Choroid plexus epithelial cell (primary cell): ENCODE results near the gene AGPS.
"Not testable (repeated sequence)": the region's sequence is repeated elsewhere in the genome, so short reads cannot be mapped to it uniquely, and the experiment has no call there.

ENCODE experiments used
- DNase-seq: peaks from one replicate; pipeline ENCODE4 v3.0.0-alpha.2; 2010; ENCODE audit warnings: low read depth
- H3K4me3 ChIP-seq: 2 replicates; pipeline ENCODE4 v1.5.1; 2011; ENCODE audit warnings: low read depth, mild to moderate bottlenecking, control low read depth, low read length, moderate library complexity
- TF ChIP-seq, protein P1 (sequence below): conservative IDR thresholded peaks from 2 replicates; pipeline ENCODE4 v1.5.1; 2011; ENCODE audit warnings: low read depth, mild to moderate bottlenecking, control low read depth, inconsistent platforms, low read length, moderate library complexity

Gene AGPS

DNA sequence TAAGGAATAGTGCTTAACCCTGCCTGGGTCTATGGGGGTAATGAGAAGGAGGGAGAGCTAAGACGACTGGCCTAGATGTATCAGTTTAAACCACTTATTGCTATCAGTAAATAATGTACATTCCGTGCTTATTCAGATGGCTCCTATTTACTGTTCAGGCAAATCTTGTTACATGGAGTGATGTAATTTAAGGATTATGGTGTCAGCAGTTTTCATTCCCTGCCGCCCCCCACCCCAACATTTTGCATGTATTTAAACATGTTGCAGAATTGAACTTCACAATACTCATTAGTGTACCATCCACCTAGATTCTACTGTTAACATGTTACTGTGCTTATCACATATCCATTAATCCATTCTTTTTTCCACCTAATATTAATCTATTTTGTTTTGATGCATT is 11.7 kb downstream of the AGPS start:
- H3K4me3 ChIP-seq: no peak overlapping the region
- DNase-seq: no peak
- TF ChIP-seq, protein P1, sequence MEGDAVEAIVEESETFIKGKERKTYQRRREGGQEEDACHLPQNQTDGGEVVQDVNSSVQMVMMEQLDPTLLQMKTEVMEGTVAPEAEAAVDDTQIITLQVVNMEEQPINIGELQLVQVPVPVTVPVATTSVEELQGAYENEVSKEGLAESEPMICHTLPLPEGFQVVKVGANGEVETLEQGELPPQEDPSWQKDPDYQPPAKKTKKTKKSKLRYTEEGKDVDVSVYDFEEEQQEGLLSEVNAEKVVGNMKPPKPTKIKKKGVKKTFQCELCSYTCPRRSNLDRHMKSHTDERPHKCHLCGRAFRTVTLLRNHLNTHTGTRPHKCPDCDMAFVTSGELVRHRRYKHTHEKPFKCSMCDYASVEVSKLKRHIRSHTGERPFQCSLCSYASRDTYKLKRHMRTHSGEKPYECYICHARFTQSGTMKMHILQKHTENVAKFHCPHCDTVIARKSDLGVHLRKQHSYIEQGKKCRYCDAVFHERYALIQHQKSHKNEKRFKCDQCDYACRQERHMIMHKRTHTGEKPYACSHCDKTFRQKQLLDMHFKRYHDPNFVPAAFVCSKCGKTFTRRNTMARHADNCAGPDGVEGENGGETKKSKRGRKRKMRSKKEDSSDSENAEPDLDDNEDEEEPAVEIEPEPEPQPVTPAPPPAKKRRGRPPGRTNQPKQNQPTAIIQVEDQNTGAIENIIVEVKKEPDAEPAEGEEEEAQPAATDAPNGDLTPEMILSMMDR: no peak

DNA sequence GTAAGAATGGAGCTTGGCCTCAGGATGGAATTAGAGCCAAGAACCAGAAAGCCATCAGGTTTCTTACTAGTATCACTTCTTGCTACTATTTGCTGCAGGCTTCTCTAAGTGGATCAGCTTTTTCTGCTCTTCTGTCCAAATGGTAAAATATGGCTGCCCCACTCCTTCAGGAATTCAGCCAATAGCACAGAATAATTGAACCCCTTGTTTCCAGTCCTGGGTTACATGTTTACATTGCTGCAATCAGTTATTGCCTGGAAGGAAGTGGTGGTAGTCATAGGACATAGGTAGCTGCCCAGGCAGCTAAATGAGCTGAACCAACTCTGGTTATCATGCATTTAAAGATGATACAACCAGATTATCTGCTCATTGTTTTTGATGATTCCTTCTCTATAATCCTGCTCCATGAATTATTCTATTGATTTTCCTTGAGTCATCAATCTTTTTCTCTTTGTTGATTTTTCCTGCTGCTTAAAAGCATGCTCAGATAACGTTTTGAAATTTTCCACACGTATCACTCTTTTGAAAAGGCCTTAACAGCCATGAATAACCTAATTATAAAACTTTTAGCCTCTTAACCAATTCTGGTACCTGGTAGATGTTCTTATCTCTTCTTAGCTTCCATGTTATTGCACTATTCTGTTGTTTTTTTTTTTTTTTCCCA is 12.6 kb downstream of the AGPS start:
- DNase-seq: peak; percentile 18
- no peak overlapping the region for H3K4me3 ChIP-seq
- TF ChIP-seq, protein P1: no peak

DNA sequence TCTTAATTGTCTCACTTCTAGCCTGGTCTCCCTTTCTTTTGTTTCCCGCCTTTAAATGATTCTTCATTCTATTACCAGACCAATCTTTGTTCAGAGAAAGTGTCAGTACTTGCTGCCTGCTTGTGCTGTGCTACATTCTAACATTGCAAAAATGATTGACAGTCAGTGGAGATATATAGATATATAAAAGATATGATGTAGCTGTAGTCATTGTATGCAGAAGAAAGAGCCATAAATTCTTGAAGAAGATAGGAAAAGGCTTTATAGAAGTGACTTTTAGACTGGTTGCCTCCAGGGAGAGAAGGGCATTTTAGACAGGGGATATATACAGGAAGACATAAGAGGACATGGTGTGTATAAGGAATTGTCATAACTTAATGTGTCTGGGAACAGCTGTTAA is 13.6 kb downstream of the AGPS start:
- no peak overlapping the region for H3K4me3 ChIP-seq
- TF ChIP-seq, protein P1: no peak
- DNase-seq: no peak

DNA sequence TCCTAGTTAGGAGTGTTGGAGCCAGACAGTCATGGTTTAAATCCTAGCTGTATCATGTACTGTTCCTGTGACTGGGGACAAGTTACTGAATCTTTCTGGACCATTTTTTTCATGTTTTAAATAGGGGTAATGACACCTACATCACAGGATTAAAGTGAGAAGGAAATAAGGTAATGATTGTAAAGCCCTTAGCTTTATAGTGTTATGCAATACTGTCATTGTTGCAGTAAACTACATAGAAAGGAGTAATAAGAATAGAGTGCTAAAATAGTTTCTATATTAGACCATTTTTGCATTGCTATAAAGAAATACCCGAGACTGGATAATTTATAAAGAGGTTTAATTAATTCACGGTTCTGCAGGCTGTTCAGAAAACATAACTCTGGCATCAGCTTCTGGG is 14.5 kb downstream of the AGPS start:
- TF ChIP-seq, protein P1: no peak
- no peak for DNase-seq
- no peak overlapping the region for H3K4me3 ChIP-seq

DNA sequence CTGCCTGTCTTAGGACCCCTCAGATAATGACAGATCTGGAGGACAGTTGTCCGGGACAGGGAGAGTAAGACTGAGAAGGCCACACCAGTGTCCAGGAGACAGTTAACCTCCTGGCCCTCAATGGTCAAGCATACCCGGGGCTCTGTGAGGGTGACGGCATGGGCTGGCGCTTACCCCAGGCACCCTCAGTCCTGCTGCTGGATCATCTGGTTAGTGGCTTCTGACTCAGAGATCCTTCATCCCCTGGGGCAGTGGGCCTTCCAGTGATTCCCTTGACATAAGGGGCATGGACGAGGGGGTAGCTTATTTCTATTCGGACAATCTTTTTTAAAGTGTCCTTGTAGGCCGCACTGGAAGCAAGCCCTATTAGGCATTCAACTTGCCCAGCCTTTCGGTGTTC is 18.1 kb downstream of the AGPS start:
- DNase-seq: not testable (repeated sequence)

DNA sequence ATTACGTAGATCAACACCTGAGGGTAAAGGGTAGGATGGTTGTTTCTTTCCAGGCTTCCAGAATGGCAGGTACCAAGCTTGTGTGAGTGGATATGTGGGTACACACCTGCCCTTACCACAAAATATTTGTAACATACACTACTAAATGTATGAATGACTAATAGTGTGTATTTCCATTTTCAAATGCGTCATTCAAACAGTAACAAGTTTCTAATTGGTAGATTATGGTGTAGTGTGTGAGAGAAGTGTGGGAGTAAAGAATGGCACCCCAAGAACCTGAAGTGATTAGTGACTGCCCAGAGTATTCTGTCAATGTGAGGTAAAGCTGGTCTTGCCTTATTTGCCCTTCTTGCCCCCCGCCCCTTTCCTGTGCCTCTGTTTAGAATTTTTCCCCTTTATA is 21.1 kb downstream of the AGPS start:
- TF ChIP-seq, protein P1: no peak
- no peak for DNase-seq
- H3K4me3 ChIP-seq: no peak overlapping the region

More for the DNA sequence above, 18.1 kb downstream of the AGPS start:
- H3K4me3 ChIP-seq: not testable (repeated sequence)

DNA sequence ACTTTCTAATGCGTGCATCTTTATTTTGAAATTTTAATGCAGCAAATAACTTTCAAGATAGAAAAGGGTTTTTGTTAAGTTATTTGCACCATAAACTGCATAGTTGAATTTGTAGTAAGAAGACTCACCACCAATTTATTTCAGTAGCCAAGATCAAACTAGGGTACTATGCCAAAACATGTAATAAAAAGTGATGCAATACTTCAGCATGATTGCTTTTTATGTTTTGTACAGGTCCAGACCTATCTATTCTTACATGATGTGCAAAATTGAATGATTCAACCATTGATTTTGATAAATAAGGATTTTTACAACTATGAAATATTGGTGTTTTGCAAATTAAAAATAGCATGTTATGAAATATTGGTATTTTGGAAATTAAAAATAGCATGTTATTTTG is 26.7 kb downstream of the AGPS start:
- peak; percentile 71 for DNase-seq
- no peak overlapping the region for H3K4me3 ChIP-seq
- TF ChIP-seq, protein P1: no peak
